IPS-20b (cell line): Measurements from ENCODE around the gene LPCAT1.

ENCODE experiments used
- H3K27ac ChIP-seq: one replicate; pipeline ENCODE4 v1.5.1; 2013; ENCODE audit warnings: low read length
- H3K27me3 ChIP-seq: 2 replicates; pipeline ENCODE4 v1.6.1; 2013; ENCODE audit warnings: mild to moderate bottlenecking, low read length, inconsistent platforms; ENCODE audit not compliant: insufficient read depth
- H3K36me3 ChIP-seq: 2 replicates; pipeline ENCODE4 v1.6.1; 2013; ENCODE audit warnings: low read depth, mild to moderate bottlenecking, inconsistent platforms, low read length, moderate library complexity; ENCODE audit not compliant: insufficient read depth
- H3K4me1 ChIP-seq: 2 replicates; pipeline ENCODE4 v1.6.1; 2013; ENCODE audit warnings: mild to moderate bottlenecking, control low read depth, inconsistent platforms, low read length, moderate library complexity; ENCODE audit not compliant: insufficient read depth
- H3K4me3 ChIP-seq: 2 replicates; pipeline ENCODE4 v1.5.1; 2013; ENCODE audit warnings: mild to moderate bottlenecking, low read length, inconsistent platforms
- H3K9ac ChIP-seq: 2 replicates; pipeline ENCODE4 v1.6.1; 2013; ENCODE audit warnings: low read depth, mild to moderate bottlenecking, inconsistent platforms, low read length, moderate library complexity
- H3K9me3 ChIP-seq: 2 replicates; pipeline ENCODE4 v1.6.1; 2013; ENCODE audit warnings: mild to moderate bottlenecking, low read depth, low read length, inconsistent platforms; ENCODE audit not compliant: insufficient read depth

Gene LPCAT1

DNA sequence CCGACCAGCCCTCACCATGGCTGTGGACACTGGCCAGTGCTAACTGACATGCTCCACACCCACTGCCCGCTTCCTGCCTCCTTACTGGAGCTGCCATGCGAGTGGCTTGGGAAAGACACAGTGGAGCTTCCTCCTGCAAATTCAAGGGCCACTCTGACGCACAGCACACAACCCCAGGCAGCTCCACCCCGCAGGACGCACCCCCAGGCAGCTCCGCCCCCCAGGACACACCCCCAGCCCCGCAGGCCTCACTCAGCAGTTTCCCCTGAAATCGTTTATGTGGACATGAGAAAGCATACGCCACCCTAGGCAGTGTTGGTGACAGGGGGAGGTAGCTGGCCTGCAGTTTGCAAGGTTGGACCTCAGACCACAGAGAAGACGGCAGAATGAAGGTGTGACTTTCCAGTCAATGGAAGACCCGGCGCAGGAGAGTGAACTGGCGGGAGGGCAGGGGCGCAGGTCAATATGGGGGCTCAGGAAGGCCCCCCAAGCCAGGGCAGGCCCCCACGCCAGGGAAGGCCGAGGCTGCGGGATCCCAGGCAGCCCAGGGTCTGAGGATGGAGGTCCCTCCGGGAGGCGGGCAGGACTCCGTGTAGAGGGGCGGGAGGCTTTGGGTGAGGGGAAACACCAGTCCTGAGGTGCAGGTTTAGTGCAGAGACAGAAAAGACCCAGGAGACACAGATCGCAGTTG is 21.6 kb downstream of the LPCAT1 start:
- Histone ChIP-seq H3K9ac (no peak overlapping the region), H3K9me3 (no peaks in the 10 kb centered on the region), H3K27me3 (no peaks in the 10 kb centered on the region), H3K27ac (no peak overlapping the region), H3K4me3 (no peak overlapping the region), H3K36me3 (peaks cover 52% of the 10 kb centered on the region), H3K4me1 (peaks cover 10% of the 10 kb centered on the region)

DNA sequence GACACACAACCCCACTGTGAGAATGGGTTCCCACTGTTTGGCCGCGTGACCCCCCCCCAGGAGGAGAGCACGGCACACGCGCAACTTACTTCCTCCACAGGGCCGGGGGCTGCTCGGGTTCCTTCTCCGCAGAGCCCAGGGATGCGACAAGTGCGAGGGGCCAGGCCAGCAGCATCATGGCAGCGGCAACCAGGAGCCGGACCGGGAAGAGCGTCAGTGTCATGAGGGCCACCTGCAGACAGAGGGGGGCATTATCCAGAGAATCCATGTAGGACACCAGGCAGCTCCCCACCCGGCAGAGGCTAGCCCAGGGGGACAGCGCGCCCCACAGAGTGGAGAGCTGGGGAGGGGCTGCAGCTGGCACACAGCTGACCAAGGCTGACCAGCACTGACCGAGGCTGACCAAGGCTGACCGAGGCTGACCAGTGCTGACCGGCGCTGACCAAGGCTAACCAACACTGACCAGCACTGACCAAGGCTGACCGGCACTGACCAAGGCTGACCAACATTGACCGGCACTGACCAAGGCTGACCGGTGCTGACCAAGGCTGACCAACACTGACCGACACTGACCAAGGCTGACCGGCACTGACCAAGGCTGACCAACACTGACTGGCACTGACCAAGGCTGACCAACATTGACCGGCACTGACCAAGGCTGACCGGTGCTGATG is 22.3 kb downstream of the LPCAT1 start:
- no peak overlapping the region for H3K27ac ChIP-seq
- no peak overlapping the region for H3K4me3 ChIP-seq
- no peaks in the 10 kb centered on the region for H3K27me3 ChIP-seq
- H3K9me3 ChIP-seq, result no peaks in the 10 kb centered on the region
- no peak overlapping the region for H3K9ac ChIP-seq
- H3K4me1 ChIP-seq, result peaks cover 10% of the 10 kb centered on the region; the same call in 1 of the 2 replicates
- H3K36me3 ChIP-seq, result peaks cover 52% of the 10 kb centered on the region

GRCh38 chr5:1500411-1501091 is 23.2 kb downstream of the LPCAT1 start:
- no peak overlapping the region for H3K27ac ChIP-seq
- no peak overlapping the region for H3K4me3 ChIP-seq
- H3K4me1 ChIP-seq, result 0 out of 2 replicates have a peak, but pooled peaks cover 4% of the 10 kb centered on the region

GRCh38 chr5:1499851-1500250 is 23.9 kb downstream of the LPCAT1 start:
- no peaks in the 10 kb centered on the region for H3K27me3 ChIP-seq
- H3K36me3 ChIP-seq, result peaks cover 60% of the 10 kb centered on the region
- H3K9me3 ChIP-seq, result no peaks in the 10 kb centered on the region
- 0 out of 2 replicates have a peak, but pooled peaks cover 4% of the 10 kb centered on the region for H3K4me1 ChIP-seq
- H3K27ac ChIP-seq, result no peak overlapping the region
- H3K9ac ChIP-seq, result no peak overlapping the region
- no peak overlapping the region for H3K4me3 ChIP-seq

More at GRCh38 chr5:1500411-1501091, 23.2 kb downstream of the LPCAT1 start:
- H3K36me3 ChIP-seq, result peaks cover 55% of the 10 kb centered on the region
- no peaks in the 10 kb centered on the region for H3K27me3 ChIP-seq
- H3K9ac ChIP-seq, result no peak overlapping the region
- no peaks in the 10 kb centered on the region for H3K9me3 ChIP-seq

- no peak overlapping the region for H3K9ac ChIP-seq
- no peaks in the 10 kb centered on the region for H3K27me3 ChIP-seq
- no peak overlapping the region for H3K4me3 ChIP-seq
- H3K9me3 ChIP-seq, result no peaks in the 10 kb centered on the region
- peaks cover 70% of the 10 kb centered on the region for H3K36me3 ChIP-seq
- H3K4me1 ChIP-seq, result 0 out of 2 replicates have a peak, but pooled peaks cover 4% of the 10 kb centered on the region
- H3K27ac ChIP-seq, result no peak overlapping the region
Measured at GRCh38 chr5:1498623-1499416, 24.9 kb downstream of the LPCAT1 start.

DNA sequence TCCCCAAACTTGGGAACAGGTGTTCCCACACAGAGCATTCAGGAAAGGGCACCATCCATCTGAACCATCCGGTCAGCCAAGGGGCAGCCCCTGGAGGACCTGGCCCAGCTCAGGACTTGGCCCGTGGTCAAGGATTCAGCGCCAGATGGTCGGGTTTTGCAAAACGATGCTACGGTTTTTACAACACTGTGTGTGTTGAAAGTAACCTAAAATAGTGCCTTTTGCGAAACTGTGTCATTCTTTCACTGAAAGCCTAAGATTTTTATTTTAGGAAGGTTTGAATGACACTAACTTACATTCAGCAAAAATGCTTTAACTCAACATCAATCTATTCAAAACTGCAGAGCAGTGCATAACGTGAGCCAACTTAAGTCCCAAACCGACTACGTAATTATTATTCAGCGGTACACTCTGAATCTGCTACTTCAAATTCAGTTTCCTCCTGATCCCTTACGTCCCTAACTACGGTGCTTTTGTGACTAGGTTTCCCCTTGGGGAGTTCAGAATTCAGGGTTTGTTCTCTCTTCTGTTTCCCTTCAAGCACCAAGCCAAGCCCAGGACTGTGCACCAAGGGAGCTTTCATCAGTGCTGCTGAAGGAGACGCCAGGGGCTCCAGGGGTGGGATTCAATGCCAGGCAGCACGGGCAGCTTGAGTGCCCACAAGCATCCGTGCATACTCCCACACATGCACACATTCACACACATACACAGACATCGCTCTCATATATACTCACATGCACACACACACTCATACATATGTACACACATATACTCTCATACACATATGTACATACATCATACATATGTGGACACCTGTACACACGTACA is 25.8 kb downstream of the LPCAT1 start:
- no peak overlapping the region for H3K4me3 ChIP-seq
- no peak overlapping the region for H3K27ac ChIP-seq
- peaks cover 79% of the 10 kb centered on the region for H3K36me3 ChIP-seq
- 0 out of 2 replicates have a peak, but pooled peaks cover 4% of the 10 kb centered on the region for H3K4me1 ChIP-seq
- no peaks in the 10 kb centered on the region for H3K9me3 ChIP-seq
- H3K9ac ChIP-seq, result no peak overlapping the region
- no peaks in the 10 kb centered on the region for H3K27me3 ChIP-seq

- Histone ChIP-seq H3K27ac (no peak overlapping the region), H3K36me3 (peaks cover 86% of the 10 kb centered on the region), H3K4me3 (no peak overlapping the region), H3K9ac (no peak overlapping the region), H3K4me1 (no peaks in the 10 kb centered on the region), H3K27me3 (no peaks in the 10 kb centered on the region), H3K9me3 (no peaks in the 10 kb centered on the region)
Measured at GRCh38 chr5:1497242-1497777, 26.4 kb downstream of the LPCAT1 start.

DNA sequence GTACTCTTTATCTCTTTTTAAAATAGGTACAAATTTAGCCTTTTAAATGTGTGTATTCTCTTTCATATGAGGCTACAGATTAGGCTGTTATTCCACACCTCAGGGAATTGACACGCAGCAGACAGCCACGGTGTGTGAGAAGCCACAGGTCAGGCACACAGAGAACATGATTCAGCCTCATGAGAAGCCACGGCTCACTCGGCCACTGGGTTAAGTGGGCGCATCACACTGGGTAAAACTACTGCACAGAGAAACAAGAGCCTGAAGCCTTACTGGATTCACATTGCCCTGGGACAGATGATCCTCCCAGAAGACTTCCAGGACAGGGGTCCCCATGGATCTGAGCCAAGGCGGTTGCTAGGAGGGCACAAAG is 28.2 kb downstream of the LPCAT1 start:
- H3K36me3 ChIP-seq, result peaks cover 91% of the 10 kb centered on the region
- no peak overlapping the region for H3K4me3 ChIP-seq
- H3K27me3 ChIP-seq, result no peaks in the 10 kb centered on the region
- no peaks in the 10 kb centered on the region for H3K9me3 ChIP-seq
- no peaks in the 10 kb centered on the region for H3K4me1 ChIP-seq
- no peak overlapping the region for H3K9ac ChIP-seq
- H3K27ac ChIP-seq, result no peak overlapping the region

DNA sequence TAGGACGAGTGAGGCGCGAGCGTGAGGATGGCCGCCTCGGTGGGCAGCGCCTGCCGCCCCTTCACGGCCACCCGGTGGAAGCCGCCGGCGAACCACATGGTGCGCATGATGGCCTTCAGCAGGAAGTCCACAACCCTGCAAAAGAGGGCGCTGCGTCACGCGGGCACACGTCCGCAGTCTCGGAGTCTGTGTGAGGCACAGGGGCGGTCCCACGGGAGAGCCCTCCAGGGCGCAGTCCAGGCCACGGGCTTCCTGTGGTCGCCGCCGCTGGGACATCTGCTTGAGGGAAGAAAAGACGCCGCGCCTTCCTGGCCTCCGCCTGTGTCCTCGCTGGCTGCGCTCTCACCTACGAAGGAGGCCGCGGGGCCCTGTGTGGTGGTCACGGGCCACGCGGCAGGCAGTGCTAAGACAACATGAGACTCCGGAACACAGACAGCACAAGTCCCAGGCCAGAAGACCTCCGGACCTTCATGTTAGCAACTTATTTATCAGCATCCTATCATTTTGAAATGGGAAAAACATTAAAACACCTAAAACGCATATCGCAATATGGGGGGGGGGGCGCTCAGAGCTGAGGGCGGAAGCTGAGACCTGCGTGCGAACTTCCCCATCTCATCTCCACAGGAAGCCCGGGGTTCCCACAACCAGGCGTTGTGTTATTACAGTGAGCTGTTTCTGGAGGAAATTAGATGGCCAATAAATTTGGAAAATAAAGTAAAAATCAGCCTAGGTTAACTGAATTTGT is 28.8 kb downstream of the LPCAT1 start:
- H3K27ac ChIP-seq, result no peak overlapping the region
- peaks cover 91% of the 10 kb centered on the region for H3K36me3 ChIP-seq
- no peak overlapping the region for H3K4me3 ChIP-seq
- H3K9ac ChIP-seq, result no peak overlapping the region
- H3K9me3 ChIP-seq, result no peaks in the 10 kb centered on the region
- no peaks in the 10 kb centered on the region for H3K27me3 ChIP-seq
- no peaks in the 10 kb centered on the region for H3K4me1 ChIP-seq

GRCh38 chr5:1493941-1494340 is 29.8 kb downstream of the LPCAT1 start:
- H3K27me3 ChIP-seq, result no peaks in the 10 kb centered on the region
- H3K4me1 ChIP-seq, result no peaks in the 10 kb centered on the region
- no peak overlapping the region for H3K9ac ChIP-seq
- H3K27ac ChIP-seq, result no peak overlapping the region
- no peaks in the 10 kb centered on the region for H3K9me3 ChIP-seq
- peaks cover 91% of the 10 kb centered on the region for H3K36me3 ChIP-seq
- H3K4me3 ChIP-seq, result no peak overlapping the region
